ENCODE data around the gene MIP. TPM values are rescaled to one million over a fixed set of nuclear protein-coding genes. Genes with fewer than 3 reads are reported as not detected.
A peak's percentile ranks its signal among the peaks of the same experiment; 100 is the strongest.

MIP gene
- total and polyA plus RNA-seq, 10 of the 15 experiments (the other 5 are each of a cell fraction or from before 2014, with no cell fraction given): 0.04 to 0.18 (median 0.11) TPM; not detected in 3

- TF ChIP-seq, protein P1, sequence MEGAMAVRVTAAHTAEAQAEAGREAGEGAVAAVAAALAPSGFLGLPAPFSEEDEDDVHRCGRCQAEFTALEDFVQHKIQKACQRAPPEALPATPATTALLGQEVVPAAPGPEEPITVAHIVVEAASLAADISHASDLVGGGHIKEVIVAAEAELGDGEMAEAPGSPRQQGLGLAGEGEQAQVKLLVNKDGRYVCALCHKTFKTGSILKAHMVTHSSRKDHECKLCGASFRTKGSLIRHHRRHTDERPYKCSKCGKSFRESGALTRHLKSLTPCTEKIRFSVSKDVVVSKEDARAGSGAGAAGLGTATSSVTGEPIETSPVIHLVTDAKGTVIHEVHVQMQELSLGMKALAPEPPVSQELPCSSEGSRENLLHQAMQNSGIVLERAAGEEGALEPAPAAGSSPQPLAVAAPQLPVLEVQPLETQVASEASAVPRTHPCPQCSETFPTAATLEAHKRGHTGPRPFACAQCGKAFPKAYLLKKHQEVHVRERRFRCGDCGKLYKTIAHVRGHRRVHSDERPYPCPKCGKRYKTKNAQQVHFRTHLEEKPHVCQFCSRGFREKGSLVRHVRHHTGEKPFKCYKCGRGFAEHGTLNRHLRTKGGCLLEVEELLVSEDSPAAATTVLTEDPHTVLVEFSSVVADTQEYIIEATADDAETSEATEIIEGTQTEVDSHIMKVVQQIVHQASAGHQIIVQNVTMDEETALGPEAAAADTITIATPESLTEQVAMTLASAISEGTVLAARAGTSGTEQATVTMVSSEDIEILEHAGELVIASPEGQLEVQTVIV (IDR thresholded peaks at IDR 0.05; ENCODE audit: borderline replicate concordance, partially characterized antibody): no peak
- TF ChIP-seq CBX3 (IDR thresholded peaks at IDR 0.05; ENCODE audit: borderline replicate concordance, low read depth) (no peak), PAX8 (IDR thresholded peaks at IDR 0.05) (no peak), NFYA (IDR thresholded peaks at IDR 0.05; ENCODE audit: borderline replicate concordance, low read depth, low read length) (no peak), CEBPB (IDR thresholded peaks at IDR 0.05; ENCODE audit: borderline replicate concordance in 1 of 2, low read depth in 2 of 2, low read length in 2 of 2) (no peak), SUPT20H (IDR thresholded peaks at IDR 0.05; ENCODE audit: borderline replicate concordance, control insufficient read depth, low read depth, low read length) (no peak), CBX5 (IDR thresholded peaks at IDR 0.05; ENCODE audit: low read depth) (no peak), RELA (IDR thresholded peaks at IDR 0.05; ENCODE audit: borderline replicate concordance, partially characterized antibody) (no peak), SREBF1 (IDR thresholded peaks at IDR 0.05; ENCODE audit: low read length) (no peak), RCOR1 (conservative IDR thresholded peaks at IDR 0.05; ENCODE audit: low read depth, low read length) (no peak), SMAD1 (IDR thresholded peaks at IDR 0.05; ENCODE audit: low read depth, partially characterized antibody) (no peak), TARDBP (IDR thresholded peaks at IDR 0.05; ENCODE audit: borderline replicate concordance) (no peak), ZNF384 (IDR thresholded peaks at IDR 0.05; ENCODE audit: borderline replicate concordance, low read depth, low read length) (no peak), TCF12 (IDR thresholded peaks at IDR 0.05; ENCODE audit: low read depth, low read length) (no peak), CTCF (IDR thresholded peaks at IDR 0.05 in 2 of 3, conservative IDR thresholded peaks at IDR 0.05 in 1 of 3; ENCODE audit: control insufficient read depth in 2 of 3, extremely low read depth in 1 of 3, insufficient read depth in 1 of 3, low read depth in 3 of 3, low read length in 3 of 3) (no peak), LARP7 (IDR thresholded peaks at IDR 0.05) (no peak), IKZF1 (conservative IDR thresholded peaks at IDR 0.05) (no peak), POU2F2 (IDR thresholded peaks at IDR 0.05; ENCODE audit: borderline replicate concordance, low read depth, low read length) (no peak)
- TF ChIP-seq, protein P2, sequence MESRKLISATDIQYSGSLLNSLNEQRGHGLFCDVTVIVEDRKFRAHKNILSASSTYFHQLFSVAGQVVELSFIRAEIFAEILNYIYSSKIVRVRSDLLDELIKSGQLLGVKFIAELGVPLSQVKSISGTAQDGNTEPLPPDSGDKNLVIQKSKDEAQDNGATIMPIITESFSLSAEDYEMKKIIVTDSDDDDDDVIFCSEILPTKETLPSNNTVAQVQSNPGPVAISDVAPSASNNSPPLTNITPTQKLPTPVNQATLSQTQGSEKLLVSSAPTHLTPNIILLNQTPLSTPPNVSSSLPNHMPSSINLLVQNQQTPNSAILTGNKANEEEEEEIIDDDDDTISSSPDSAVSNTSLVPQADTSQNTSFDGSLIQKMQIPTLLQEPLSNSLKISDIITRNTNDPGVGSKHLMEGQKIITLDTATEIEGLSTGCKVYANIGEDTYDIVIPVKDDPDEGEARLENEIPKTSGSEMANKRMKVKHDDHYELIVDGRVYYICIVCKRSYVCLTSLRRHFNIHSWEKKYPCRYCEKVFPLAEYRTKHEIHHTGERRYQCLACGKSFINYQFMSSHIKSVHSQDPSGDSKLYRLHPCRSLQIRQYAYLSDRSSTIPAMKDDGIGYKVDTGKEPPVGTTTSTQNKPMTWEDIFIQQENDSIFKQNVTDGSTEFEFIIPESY (IDR thresholded peaks at IDR 0.05): peak; percentile 29; the same call in 1 of the 2 replicates
- TF ChIP-seq, protein P3, sequence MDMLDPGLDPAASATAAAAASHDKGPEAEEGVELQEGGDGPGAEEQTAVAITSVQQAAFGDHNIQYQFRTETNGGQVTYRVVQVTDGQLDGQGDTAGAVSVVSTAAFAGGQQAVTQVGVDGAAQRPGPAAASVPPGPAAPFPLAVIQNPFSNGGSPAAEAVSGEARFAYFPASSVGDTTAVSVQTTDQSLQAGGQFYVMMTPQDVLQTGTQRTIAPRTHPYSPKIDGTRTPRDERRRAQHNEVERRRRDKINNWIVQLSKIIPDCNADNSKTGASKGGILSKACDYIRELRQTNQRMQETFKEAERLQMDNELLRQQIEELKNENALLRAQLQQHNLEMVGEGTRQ (IDR thresholded peaks at IDR 0.05; ENCODE audit: borderline replicate concordance, low read depth, low read length): no peak
- TF ChIP-seq, protein P4, sequence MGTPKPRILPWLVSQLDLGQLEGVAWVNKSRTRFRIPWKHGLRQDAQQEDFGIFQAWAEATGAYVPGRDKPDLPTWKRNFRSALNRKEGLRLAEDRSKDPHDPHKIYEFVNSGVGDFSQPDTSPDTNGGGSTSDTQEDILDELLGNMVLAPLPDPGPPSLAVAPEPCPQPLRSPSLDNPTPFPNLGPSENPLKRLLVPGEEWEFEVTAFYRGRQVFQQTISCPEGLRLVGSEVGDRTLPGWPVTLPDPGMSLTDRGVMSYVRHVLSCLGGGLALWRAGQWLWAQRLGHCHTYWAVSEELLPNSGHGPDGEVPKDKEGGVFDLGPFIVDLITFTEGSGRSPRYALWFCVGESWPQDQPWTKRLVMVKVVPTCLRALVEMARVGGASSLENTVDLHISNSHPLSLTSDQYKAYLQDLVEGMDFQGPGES (IDR thresholded peaks at IDR 0.05): peak; percentile 53; the same call in 1 of the 2 replicates
Measured at GRCh38 chr12:56488041-56488955, 33.8 kb upstream of the MIP start, which contains the start of gene GLS2 (continued).

All from GM12878 (cell line).